ENCODE results near the gene COBLL1. TPM values are rescaled to one million over a fixed set of nuclear protein-coding genes. Genes with fewer than 3 reads are reported as not detected.

Gene COBLL1
- total RNA-seq, 1 experiment from 2014 or later = 4.4 TPM

DNA sequence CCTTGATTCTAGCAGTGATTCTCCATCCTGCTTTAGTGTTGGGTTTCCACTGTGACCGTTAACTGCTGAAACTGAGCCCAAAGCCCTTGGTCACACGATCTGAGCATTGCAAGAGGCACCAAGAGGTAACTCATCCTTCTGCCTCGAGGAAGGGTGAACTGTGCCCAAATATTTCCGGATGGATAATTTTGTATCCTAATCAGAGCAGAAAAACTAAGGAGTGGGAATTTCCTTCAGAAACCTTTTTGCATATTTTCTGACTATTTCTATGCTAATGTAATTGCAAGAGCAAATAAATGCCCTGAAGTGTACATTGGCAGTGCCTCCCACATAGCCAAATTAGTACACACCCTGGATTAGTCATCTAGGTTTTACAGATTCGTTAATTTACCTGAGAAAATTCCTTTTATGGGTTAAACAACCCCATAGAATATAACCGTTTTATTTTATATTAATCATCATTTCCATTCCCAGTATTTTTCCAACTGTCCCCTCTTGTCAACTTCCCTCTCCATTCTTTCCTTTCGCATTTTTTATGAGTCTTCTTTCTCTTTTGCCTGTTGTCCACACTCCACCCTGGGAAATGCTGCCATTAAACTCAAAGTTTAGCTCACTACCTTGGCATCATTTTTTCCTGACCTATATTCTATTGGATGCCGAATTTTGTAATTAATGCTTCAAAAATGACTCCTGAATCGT, 31.7 kb upstream of the COBLL1 start:
- intact Hi-C loops (cut with micrococcal nuclease; ENCODE audit: unreplicated experiment) (no loop called here), in situ Hi-C loops (cut with HindIII; ENCODE audit: low pct_unique_long_range_greater_than_20kb, low sequenced_read_pairs) (no loop called here)
- ChIA-PET CTCF (no interaction called here), POLR2A (no interaction called here)
- H3K36me3 ChIP-seq (ENCODE audit: control insufficient read depth, insufficient read depth, low read length) = no peaks in the 10 kb centered on the region
- DNase-seq (ENCODE audit: low read depth, low spot score) (no peak), ATAC-seq (no peak)
- H3K4me1 ChIP-seq (ENCODE audit: control insufficient read depth, insufficient read depth, low read length) = no peaks in the 10 kb centered on the region
- no peak overlapping the region for H3K4me3 ChIP-seq (ENCODE audit: low read depth in 2 of 2, low read length in 2 of 2)
- TF ChIP-seq, protein P1, sequence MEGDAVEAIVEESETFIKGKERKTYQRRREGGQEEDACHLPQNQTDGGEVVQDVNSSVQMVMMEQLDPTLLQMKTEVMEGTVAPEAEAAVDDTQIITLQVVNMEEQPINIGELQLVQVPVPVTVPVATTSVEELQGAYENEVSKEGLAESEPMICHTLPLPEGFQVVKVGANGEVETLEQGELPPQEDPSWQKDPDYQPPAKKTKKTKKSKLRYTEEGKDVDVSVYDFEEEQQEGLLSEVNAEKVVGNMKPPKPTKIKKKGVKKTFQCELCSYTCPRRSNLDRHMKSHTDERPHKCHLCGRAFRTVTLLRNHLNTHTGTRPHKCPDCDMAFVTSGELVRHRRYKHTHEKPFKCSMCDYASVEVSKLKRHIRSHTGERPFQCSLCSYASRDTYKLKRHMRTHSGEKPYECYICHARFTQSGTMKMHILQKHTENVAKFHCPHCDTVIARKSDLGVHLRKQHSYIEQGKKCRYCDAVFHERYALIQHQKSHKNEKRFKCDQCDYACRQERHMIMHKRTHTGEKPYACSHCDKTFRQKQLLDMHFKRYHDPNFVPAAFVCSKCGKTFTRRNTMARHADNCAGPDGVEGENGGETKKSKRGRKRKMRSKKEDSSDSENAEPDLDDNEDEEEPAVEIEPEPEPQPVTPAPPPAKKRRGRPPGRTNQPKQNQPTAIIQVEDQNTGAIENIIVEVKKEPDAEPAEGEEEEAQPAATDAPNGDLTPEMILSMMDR (IDR thresholded peaks at IDR 0.05) = no peak
- TF ChIP-seq TCF7L2 (IDR thresholded peaks at IDR 0.05; ENCODE audit: low read depth, low read length) (no peak), SIN3A (IDR thresholded peaks at IDR 0.05; ENCODE audit: borderline replicate concordance, insufficient read depth, low read depth, low read length) (no peak), POLR2AphosphoS5 (IDR thresholded peaks at IDR 0.05; ENCODE audit: low read depth, low read length) (no peak)
- TF ChIP-seq, protein P2, sequence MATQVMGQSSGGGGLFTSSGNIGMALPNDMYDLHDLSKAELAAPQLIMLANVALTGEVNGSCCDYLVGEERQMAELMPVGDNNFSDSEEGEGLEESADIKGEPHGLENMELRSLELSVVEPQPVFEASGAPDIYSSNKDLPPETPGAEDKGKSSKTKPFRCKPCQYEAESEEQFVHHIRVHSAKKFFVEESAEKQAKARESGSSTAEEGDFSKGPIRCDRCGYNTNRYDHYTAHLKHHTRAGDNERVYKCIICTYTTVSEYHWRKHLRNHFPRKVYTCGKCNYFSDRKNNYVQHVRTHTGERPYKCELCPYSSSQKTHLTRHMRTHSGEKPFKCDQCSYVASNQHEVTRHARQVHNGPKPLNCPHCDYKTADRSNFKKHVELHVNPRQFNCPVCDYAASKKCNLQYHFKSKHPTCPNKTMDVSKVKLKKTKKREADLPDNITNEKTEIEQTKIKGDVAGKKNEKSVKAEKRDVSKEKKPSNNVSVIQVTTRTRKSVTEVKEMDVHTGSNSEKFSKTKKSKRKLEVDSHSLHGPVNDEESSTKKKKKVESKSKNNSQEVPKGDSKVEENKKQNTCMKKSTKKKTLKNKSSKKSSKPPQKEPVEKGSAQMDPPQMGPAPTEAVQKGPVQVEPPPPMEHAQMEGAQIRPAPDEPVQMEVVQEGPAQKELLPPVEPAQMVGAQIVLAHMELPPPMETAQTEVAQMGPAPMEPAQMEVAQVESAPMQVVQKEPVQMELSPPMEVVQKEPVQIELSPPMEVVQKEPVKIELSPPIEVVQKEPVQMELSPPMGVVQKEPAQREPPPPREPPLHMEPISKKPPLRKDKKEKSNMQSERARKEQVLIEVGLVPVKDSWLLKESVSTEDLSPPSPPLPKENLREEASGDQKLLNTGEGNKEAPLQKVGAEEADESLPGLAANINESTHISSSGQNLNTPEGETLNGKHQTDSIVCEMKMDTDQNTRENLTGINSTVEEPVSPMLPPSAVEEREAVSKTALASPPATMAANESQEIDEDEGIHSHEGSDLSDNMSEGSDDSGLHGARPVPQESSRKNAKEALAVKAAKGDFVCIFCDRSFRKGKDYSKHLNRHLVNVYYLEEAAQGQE (IDR thresholded peaks at IDR 0.05; ENCODE audit: insufficient read depth in 1 of 2, low read depth in 2 of 2, low read length in 1 of 2) = no peak
- no TSS peak for BruUV-seq (replicated peaks)
- no peaks in the 10 kb centered on the region for H3K9me3 ChIP-seq (ENCODE audit: control insufficient read depth, insufficient read depth, low read depth, low read length)
- no peaks in the 10 kb centered on the region for H3K27me3 ChIP-seq (ENCODE audit: control insufficient read depth, insufficient read depth, low read length)
- H3K27ac ChIP-seq (ENCODE audit: low read length) = no peak overlapping the region

DNA sequence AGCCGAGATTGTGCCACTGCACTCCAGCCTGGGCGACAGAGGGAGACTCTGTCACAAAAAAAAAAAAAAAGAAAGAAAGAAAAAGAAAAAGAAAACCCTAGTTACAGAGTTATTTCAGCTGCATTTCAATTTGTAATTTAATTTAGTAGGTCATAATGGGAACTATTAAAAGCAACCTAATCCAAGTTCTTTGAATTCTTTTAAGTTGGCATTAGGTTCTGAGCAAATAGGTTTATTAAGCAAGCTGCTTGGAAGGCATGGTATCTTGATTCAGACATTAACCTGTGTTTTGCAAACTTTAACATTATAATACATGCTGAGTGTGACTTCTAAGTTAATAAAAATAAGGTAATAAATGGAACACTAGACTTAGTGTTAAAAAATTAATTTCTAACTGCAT, 29.8 kb upstream of the COBLL1 start:
- BruUV-seq (replicated peaks) = no TSS peak
- no peak for ATAC-seq
- no peaks in the 10 kb centered on the region for H3K27me3 ChIP-seq (ENCODE audit: control insufficient read depth, insufficient read depth, low read length)
- no peak for DNase-seq (ENCODE audit: low read depth, low spot score)
- H3K27ac ChIP-seq (ENCODE audit: low read length) = no peak overlapping the region
- H3K9me3 ChIP-seq (ENCODE audit: control insufficient read depth, insufficient read depth, low read depth, low read length) = no peaks in the 10 kb centered on the region
- intact Hi-C loops (cut with micrococcal nuclease; ENCODE audit: unreplicated experiment) (no loop called here), in situ Hi-C loops (cut with HindIII; ENCODE audit: low pct_unique_long_range_greater_than_20kb, low sequenced_read_pairs) (no loop called here)
- H3K4me1 ChIP-seq (ENCODE audit: control insufficient read depth, insufficient read depth, low read length) = no peaks in the 10 kb centered on the region
- ChIA-PET POLR2A (no interaction called here), CTCF (no interaction called here)
- no peak overlapping the region for H3K4me3 ChIP-seq (ENCODE audit: low read depth in 2 of 2, low read length in 2 of 2)
- no peak for TF ChIP-seq SIN3A (IDR thresholded peaks at IDR 0.05; ENCODE audit: borderline replicate concordance, insufficient read depth, low read depth, low read length)
- TF ChIP-seq POLR2AphosphoS5 (IDR thresholded peaks at IDR 0.05; ENCODE audit: low read depth, low read length) = no peak
- TF ChIP-seq, protein P2 (IDR thresholded peaks at IDR 0.05; ENCODE audit: insufficient read depth in 1 of 2, low read depth in 2 of 2, low read length in 1 of 2) = no peak
- TF ChIP-seq TCF7L2 (IDR thresholded peaks at IDR 0.05; ENCODE audit: low read depth, low read length) = no peak
- TF ChIP-seq, protein P1 (IDR thresholded peaks at IDR 0.05) = no peak
- no peaks in the 10 kb centered on the region for H3K36me3 ChIP-seq (ENCODE audit: control insufficient read depth, insufficient read depth, low read length)

Measured in Panc1 (cell line).